Calu3 (cell line): ENCODE measurements around the gene AEBP1. TPM values are rescaled to one million over a fixed set of nuclear protein-coding genes. Genes with fewer than 3 reads are reported as not detected.

Source experiments
- BruUV-seq: library from RNA; stranded (reverse); fragments of 400-500 nt; replicated peaks from 2 replicates; lab custom pipeline; 2021; lab: Mats Ljungman, UMichigan
- CTCF ChIA-PET: fragments of 300-600 bp; sonication (Branson Sonifier 250); formaldehyde crosslinking; loops from one replicate; lab custom pipeline; 2022; ENCODE audit warnings: antibody characterized with exemption; lab: Charles Lee
- DNase-seq: peaks from one replicate; pipeline ENCODE4 v3.0.0; 2022
- H3K27ac Mint-ChIP-seq: one replicate; pipeline ENCODE4 v1.8.0; 2022; ENCODE audit warnings: mixed read lengths; ENCODE audit not compliant: unreplicated experiment
- H3K27me3 Mint-ChIP-seq: one replicate; pipeline ENCODE4 v1.8.0; 2022; ENCODE audit warnings: mixed read lengths; ENCODE audit not compliant: unreplicated experiment
- H3K36me3 Mint-ChIP-seq: one replicate; pipeline ENCODE4 v1.8.0; 2022; ENCODE audit warnings: mild to moderate bottlenecking, moderate library complexity, mixed read lengths; ENCODE audit not compliant: insufficient read depth, unreplicated experiment
- H3K4me1 Mint-ChIP-seq: one replicate; pipeline ENCODE4 v1.8.0; 2022; ENCODE audit warnings: mild to moderate bottlenecking, low read depth, mixed read lengths; ENCODE audit not compliant: unreplicated experiment
- H3K4me3 Mint-ChIP-seq: one replicate; pipeline ENCODE4 v1.8.0; 2022; ENCODE audit warnings: mild to moderate bottlenecking, low read depth, moderate library complexity, mixed read lengths; ENCODE audit not compliant: unreplicated experiment
- H3K9me3 Mint-ChIP-seq: one replicate; pipeline ENCODE4 v1.8.0; 2022; ENCODE audit warnings: low read depth, mixed read lengths; ENCODE audit not compliant: unreplicated experiment
- CTCF ChIP-seq: fragments of 200-600 bp; IDR thresholded peaks from one replicate; pipeline ENCODE4 v1.8.0; 2022; ENCODE audit warnings: antibody characterized with exemption; ENCODE audit not compliant: unreplicated experiment
- intact Hi-C: fragments of 100-400 bp; cut with micrococcal nuclease; formaldehyde crosslinking; loops from one replicate; pipeline ENCODE4 v1.10.0; 2022; ENCODE audit not compliant: unreplicated experiment
- total RNA-seq: library from RNA; stranded (reverse); gene quantifications from 2 replicates; pipeline ENCODE4 v1.2.3, GENCODE V29; 2022

The AEBP1 gene
- total RNA-seq, 1 experiment from 2014 or later: not detected

- peaks cover 6% of the 10 kb centered on the region for H3K4me1 Mint-ChIP-seq
- H3K27ac Mint-ChIP-seq: no peak overlapping the region
- H3K4me3 Mint-ChIP-seq: no peak overlapping the region
- peaks cover 87% of the 10 kb centered on the region for H3K27me3 Mint-ChIP-seq
- intact Hi-C loops: no loop called here
- H3K36me3 Mint-ChIP-seq: peaks cover under 1% of the 10 kb centered on the region
- BruUV-seq: no TSS peak
- no peaks in the 10 kb centered on the region for H3K9me3 Mint-ChIP-seq
- TF ChIP-seq CTCF: no peak
- CTCF ChIA-PET: interaction anchor here (0.6 to 1.1 kb wide), 4 partner anchors 9 to 67 kb away, joined by 3 to 4 read pairs (median 4); no protein-coding TSS in a partner anchor
- no peak for DNase-seq
These were observed 2.3 kb downstream of the AEBP1 start for GRCh38 chr7:44106311-44107065.

- peaks cover 9% of the 10 kb centered on the region for H3K36me3 Mint-ChIP-seq
- CTCF ChIA-PET: interaction anchor here (0.6 to 1.1 kb wide), 4 partner anchors 10 to 66 kb away, joined by 3 to 4 read pairs (median 4); no protein-coding TSS in a partner anchor
- H3K9me3 Mint-ChIP-seq: no peaks in the 10 kb centered on the region
- H3K27me3 Mint-ChIP-seq: peaks cover 87% of the 10 kb centered on the region
- no peak for DNase-seq
- H3K27ac Mint-ChIP-seq: no peak overlapping the region
- BruUV-seq: no TSS peak
- H3K4me3 Mint-ChIP-seq: no peak overlapping the region
- H3K4me1 Mint-ChIP-seq: peaks cover 6% of the 10 kb centered on the region
- no peak for TF ChIP-seq CTCF
- intact Hi-C loops: no loop called here
These were observed 3.2 kb downstream of the AEBP1 start for GRCh38 chr7:44107116-44107960.

- Mint-ChIP-seq H3K4me1 (peaks cover 6% of the 10 kb centered on the region), H3K9me3 (no peaks in the 10 kb centered on the region), H3K4me3 (no peak overlapping the region), H3K27ac (no peak overlapping the region), H3K36me3 (peaks cover 17% of the 10 kb centered on the region), H3K27me3 (peaks cover 82% of the 10 kb centered on the region)
- intact Hi-C loops: no loop called here
- DNase-seq: no peak
- TF ChIP-seq CTCF: no peak
- CTCF ChIA-PET: no interaction called here
- no TSS peak for BruUV-seq
These were observed 4.0 kb downstream of the AEBP1 start for GRCh38 chr7:44107961-44108767.
